ENCODE results near the gene CCL21.

DNA sequence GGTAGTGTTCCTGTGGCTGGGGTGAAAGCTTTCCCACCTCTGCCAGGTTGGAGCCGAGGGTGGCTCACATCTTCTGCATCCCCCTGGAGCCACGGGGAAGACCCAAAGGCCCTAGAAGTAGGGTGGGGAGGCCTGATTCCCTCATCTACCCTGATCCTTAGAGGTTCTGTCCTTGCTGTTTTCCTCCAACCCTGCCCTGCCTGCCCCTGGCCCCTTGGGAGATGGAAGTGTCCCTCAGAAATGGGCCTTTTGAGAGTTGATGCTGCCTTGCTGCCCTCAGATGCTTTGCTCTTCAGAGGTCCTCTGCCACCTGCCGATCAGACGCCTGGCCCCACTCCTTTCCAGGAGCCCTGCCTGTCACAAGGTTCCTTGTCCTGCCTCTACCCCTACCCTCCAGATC lies 25.1 kb downstream of the CCL21 start:
- TF ChIP-seq, protein P1, sequence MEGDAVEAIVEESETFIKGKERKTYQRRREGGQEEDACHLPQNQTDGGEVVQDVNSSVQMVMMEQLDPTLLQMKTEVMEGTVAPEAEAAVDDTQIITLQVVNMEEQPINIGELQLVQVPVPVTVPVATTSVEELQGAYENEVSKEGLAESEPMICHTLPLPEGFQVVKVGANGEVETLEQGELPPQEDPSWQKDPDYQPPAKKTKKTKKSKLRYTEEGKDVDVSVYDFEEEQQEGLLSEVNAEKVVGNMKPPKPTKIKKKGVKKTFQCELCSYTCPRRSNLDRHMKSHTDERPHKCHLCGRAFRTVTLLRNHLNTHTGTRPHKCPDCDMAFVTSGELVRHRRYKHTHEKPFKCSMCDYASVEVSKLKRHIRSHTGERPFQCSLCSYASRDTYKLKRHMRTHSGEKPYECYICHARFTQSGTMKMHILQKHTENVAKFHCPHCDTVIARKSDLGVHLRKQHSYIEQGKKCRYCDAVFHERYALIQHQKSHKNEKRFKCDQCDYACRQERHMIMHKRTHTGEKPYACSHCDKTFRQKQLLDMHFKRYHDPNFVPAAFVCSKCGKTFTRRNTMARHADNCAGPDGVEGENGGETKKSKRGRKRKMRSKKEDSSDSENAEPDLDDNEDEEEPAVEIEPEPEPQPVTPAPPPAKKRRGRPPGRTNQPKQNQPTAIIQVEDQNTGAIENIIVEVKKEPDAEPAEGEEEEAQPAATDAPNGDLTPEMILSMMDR (IDR thresholded peaks at IDR 0.05; ENCODE audit: poor library complexity, severe bottlenecking) = no peak
- TF ChIP-seq, protein P2, sequence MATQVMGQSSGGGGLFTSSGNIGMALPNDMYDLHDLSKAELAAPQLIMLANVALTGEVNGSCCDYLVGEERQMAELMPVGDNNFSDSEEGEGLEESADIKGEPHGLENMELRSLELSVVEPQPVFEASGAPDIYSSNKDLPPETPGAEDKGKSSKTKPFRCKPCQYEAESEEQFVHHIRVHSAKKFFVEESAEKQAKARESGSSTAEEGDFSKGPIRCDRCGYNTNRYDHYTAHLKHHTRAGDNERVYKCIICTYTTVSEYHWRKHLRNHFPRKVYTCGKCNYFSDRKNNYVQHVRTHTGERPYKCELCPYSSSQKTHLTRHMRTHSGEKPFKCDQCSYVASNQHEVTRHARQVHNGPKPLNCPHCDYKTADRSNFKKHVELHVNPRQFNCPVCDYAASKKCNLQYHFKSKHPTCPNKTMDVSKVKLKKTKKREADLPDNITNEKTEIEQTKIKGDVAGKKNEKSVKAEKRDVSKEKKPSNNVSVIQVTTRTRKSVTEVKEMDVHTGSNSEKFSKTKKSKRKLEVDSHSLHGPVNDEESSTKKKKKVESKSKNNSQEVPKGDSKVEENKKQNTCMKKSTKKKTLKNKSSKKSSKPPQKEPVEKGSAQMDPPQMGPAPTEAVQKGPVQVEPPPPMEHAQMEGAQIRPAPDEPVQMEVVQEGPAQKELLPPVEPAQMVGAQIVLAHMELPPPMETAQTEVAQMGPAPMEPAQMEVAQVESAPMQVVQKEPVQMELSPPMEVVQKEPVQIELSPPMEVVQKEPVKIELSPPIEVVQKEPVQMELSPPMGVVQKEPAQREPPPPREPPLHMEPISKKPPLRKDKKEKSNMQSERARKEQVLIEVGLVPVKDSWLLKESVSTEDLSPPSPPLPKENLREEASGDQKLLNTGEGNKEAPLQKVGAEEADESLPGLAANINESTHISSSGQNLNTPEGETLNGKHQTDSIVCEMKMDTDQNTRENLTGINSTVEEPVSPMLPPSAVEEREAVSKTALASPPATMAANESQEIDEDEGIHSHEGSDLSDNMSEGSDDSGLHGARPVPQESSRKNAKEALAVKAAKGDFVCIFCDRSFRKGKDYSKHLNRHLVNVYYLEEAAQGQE (IDR thresholded peaks at IDR 0.05; ENCODE audit: borderline replicate concordance) = no peak
- no peak for TF ChIP-seq POLR2AphosphoS5 (IDR thresholded peaks at IDR 0.05)

Data from neural cell (in vitro differentiated cells).